ENCODE measurements around the gene CWC25. TPM values are rescaled to one million over a fixed set of nuclear protein-coding genes. Genes with fewer than 3 reads are reported as not detected.

CWC25 gene
- total RNA-seq, 1 experiment from 2014 or later, result 17.3 TPM

DNA sequence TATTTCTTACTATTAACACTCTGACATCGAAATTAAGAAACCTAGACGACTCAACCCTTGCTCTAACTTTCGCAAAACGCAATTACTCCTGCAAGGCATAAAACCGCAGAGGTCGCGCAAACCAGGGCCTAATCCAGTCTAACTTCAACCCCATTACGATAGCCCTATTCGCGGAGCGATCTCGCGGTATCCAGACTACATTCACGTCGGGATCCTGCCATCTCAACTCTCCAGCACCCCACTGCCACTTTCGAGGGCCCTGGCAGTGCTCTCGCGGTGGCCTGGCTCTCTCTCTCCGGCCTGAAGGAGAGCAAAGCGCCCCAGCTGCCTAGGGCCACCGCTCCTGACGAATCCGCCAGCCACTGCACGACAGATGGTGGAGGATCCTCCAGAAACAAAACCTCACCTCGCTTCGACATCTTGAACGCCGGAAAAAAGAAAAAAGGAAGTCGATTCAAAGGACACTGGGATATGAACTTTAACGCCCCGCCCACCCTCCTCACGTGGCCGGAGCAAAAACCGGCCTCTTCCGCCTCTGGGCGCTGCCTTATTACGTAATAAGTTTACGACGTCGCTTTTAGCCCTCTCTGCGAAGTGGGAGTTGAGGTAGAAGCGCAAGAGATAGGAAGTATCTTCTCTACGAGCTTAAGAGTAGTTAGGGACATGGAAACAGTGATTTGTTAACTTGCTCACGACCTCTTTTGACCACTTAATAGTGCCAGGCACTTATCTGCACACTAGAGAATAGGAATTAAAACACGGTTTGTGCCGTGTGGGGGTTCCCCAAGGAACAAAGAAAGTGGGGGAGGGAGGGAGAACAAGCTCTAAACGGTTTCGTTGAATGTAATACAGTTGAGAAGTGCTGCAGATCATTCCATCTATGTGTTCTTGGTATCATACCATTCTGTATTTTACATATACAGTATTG, 28.4 kb upstream of the CWC25 start, which contains the start of gene RPL23 (continued):
- TF ChIP-seq, protein P1, sequence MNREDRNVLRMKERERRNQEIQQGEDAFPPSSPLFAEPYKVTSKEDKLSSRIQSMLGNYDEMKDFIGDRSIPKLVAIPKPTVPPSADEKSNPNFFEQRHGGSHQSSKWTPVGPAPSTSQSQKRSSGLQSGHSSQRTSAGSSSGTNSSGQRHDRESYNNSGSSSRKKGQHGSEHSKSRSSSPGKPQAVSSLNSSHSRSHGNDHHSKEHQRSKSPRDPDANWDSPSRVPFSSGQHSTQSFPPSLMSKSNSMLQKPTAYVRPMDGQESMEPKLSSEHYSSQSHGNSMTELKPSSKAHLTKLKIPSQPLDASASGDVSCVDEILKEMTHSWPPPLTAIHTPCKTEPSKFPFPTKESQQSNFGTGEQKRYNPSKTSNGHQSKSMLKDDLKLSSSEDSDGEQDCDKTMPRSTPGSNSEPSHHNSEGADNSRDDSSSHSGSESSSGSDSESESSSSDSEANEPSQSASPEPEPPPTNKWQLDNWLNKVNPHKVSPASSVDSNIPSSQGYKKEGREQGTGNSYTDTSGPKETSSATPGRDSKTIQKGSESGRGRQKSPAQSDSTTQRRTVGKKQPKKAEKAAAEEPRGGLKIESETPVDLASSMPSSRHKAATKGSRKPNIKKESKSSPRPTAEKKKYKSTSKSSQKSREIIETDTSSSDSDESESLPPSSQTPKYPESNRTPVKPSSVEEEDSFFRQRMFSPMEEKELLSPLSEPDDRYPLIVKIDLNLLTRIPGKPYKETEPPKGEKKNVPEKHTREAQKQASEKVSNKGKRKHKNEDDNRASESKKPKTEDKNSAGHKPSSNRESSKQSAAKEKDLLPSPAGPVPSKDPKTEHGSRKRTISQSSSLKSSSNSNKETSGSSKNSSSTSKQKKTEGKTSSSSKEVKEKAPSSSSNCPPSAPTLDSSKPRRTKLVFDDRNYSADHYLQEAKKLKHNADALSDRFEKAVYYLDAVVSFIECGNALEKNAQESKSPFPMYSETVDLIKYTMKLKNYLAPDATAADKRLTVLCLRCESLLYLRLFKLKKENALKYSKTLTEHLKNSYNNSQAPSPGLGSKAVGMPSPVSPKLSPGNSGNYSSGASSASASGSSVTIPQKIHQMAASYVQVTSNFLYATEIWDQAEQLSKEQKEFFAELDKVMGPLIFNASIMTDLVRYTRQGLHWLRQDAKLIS (CRISPR knock-in tag; IDR thresholded peaks at IDR 0.05; ENCODE audit: borderline replicate concordance), result no peak
- TF ChIP-seq ZNF232 (CRISPR knock-in tag; IDR thresholded peaks at IDR 0.05), result no peak
- TF ChIP-seq CREM (CRISPR knock-in tag; IDR thresholded peaks at IDR 0.05), result peak; percentile 97
- no peak for TF ChIP-seq JAZF1 (CRISPR knock-in tag; IDR thresholded peaks at IDR 0.05)
- TF ChIP-seq, protein P2, sequence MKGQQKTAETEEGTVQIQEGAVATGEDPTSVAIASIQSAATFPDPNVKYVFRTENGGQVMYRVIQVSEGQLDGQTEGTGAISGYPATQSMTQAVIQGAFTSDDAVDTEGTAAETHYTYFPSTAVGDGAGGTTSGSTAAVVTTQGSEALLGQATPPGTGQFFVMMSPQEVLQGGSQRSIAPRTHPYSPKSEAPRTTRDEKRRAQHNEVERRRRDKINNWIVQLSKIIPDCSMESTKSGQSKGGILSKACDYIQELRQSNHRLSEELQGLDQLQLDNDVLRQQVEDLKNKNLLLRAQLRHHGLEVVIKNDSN (CRISPR knock-in tag; IDR thresholded peaks at IDR 0.05), result peak; percentile 97
- TF ChIP-seq, protein P3, sequence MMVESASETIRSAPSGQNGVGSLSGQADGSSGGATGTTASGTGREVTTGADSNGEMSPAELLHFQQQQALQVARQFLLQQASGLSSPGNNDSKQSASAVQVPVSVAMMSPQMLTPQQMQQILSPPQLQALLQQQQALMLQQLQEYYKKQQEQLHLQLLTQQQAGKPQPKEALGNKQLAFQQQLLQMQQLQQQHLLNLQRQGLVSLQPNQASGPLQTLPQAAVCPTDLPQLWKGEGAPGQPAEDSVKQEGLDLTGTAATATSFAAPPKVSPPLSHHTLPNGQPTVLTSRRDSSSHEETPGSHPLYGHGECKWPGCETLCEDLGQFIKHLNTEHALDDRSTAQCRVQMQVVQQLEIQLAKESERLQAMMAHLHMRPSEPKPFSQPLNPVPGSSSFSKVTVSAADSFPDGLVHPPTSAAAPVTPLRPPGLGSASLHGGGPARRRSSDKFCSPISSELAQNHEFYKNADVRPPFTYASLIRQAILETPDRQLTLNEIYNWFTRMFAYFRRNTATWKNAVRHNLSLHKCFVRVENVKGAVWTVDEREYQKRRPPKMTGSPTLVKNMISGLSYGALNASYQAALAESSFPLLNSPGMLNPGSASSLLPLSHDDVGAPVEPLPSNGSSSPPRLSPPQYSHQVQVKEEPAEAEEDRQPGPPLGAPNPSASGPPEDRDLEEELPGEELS (CRISPR knock-in tag; IDR thresholded peaks at IDR 0.05), result no peak
- TF ChIP-seq SOX15 (CRISPR knock-in tag; IDR thresholded peaks at IDR 0.05), result no peak
- TF ChIP-seq, protein P4, sequence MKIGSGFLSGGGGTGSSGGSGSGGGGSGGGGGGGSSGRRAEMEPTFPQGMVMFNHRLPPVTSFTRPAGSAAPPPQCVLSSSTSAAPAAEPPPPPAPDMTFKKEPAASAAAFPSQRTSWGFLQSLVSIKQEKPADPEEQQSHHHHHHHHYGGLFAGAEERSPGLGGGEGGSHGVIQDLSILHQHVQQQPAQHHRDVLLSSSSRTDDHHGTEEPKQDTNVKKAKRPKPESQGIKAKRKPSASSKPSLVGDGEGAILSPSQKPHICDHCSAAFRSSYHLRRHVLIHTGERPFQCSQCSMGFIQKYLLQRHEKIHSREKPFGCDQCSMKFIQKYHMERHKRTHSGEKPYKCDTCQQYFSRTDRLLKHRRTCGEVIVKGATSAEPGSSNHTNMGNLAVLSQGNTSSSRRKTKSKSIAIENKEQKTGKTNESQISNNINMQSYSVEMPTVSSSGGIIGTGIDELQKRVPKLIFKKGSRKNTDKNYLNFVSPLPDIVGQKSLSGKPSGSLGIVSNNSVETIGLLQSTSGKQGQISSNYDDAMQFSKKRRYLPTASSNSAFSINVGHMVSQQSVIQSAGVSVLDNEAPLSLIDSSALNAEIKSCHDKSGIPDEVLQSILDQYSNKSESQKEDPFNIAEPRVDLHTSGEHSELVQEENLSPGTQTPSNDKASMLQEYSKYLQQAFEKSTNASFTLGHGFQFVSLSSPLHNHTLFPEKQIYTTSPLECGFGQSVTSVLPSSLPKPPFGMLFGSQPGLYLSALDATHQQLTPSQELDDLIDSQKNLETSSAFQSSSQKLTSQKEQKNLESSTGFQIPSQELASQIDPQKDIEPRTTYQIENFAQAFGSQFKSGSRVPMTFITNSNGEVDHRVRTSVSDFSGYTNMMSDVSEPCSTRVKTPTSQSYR (CRISPR knock-in tag; IDR thresholded peaks at IDR 0.05), result no peak
- TF ChIP-seq, protein P5, sequence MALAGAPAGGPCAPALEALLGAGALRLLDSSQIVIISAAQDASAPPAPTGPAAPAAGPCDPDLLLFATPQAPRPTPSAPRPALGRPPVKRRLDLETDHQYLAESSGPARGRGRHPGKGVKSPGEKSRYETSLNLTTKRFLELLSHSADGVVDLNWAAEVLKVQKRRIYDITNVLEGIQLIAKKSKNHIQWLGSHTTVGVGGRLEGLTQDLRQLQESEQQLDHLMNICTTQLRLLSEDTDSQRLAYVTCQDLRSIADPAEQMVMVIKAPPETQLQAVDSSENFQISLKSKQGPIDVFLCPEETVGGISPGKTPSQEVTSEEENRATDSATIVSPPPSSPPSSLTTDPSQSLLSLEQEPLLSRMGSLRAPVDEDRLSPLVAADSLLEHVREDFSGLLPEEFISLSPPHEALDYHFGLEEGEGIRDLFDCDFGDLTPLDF (CRISPR knock-in tag; IDR thresholded peaks at IDR 0.05), result no peak
- TF ChIP-seq, protein P6, sequence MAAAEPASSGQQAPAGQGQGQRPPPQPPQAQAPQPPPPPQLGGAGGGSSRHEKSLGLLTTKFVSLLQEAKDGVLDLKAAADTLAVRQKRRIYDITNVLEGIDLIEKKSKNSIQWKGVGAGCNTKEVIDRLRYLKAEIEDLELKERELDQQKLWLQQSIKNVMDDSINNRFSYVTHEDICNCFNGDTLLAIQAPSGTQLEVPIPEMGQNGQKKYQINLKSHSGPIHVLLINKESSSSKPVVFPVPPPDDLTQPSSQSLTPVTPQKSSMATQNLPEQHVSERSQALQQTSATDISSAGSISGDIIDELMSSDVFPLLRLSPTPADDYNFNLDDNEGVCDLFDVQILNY (CRISPR knock-in tag; IDR thresholded peaks at IDR 0.05), result no peak
- TF ChIP-seq, protein P7, sequence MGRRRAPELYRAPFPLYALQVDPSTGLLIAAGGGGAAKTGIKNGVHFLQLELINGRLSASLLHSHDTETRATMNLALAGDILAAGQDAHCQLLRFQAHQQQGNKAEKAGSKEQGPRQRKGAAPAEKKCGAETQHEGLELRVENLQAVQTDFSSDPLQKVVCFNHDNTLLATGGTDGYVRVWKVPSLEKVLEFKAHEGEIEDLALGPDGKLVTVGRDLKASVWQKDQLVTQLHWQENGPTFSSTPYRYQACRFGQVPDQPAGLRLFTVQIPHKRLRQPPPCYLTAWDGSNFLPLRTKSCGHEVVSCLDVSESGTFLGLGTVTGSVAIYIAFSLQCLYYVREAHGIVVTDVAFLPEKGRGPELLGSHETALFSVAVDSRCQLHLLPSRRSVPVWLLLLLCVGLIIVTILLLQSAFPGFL (CRISPR knock-in tag; IDR thresholded peaks at IDR 0.05; ENCODE audit: borderline replicate concordance), result no peak

Data from WTC11 (cell line).